NCI-H524 treated with DMSO at 0.1 percent for 48 hours (cell line): ENCODE measurements around the gene SIL1.

ENCODE experiments used
- DNase-seq: peaks from one replicate; lab custom pipeline; 2025; lab: John Stamatoyannopoulos, UW

The SIL1 gene

GRCh38 chr5:138955671-138956295 lies 242.4 kb downstream of the SIL1 start:
- DNase-seq, result no peak

GRCh38 chr5:138955013-138955660 lies 243.0 kb downstream of the SIL1 start:
- DNase-seq, result peak; percentile 93

- DNase-seq, result no peak
Measured at GRCh38 chr5:138954257-138955012, 243.7 kb downstream of the SIL1 start.

- peak; percentile 74 for DNase-seq
Measured at GRCh38 chr5:138953387-138954256, 244.5 kb downstream of the SIL1 start.

- no peak for DNase-seq
Measured at GRCh38 chr5:138952962-138953361, 245.2 kb downstream of the SIL1 start.

GRCh38 chr5:138951986-138952735 lies 246.0 kb downstream of the SIL1 start:
- DNase-seq, result no peak

- DNase-seq, result no peak
Measured at GRCh38 chr5:138951091-138951985, 246.8 kb downstream of the SIL1 start.

- DNase-seq, result no peak
Measured at GRCh38 chr5:138950421-138951031, 247.6 kb downstream of the SIL1 start.

- no peak for DNase-seq
Measured at GRCh38 chr5:138949988-138950387, 248.2 kb downstream of the SIL1 start.

GRCh38 chr5:138949223-138949574 lies 249.0 kb downstream of the SIL1 start:
- DNase-seq, result no peak

- DNase-seq, result no peak
Measured at GRCh38 chr5:138948471-138949222, 249.5 kb downstream of the SIL1 start.

- no peak for DNase-seq
Measured at GRCh38 chr5:138947780-138948179, 250.4 kb downstream of the SIL1 start.

GRCh38 chr5:138946831-138947560 lies 251.2 kb downstream of the SIL1 start:
- no peak for DNase-seq

- DNase-seq, result no peak
Measured at GRCh38 chr5:138946241-138946623, 251.9 kb downstream of the SIL1 start.

- no peak for DNase-seq
Measured at GRCh38 chr5:138945421-138946240, 252.5 kb downstream of the SIL1 start.

GRCh38 chr5:138944527-138945322 lies 253.4 kb downstream of the SIL1 start:
- DNase-seq, result no peak

GRCh38 chr5:138943599-138944173 lies 254.5 kb downstream of the SIL1 start:
- no peak for DNase-seq
